Calu3 (cell line): Measurements from ENCODE around the gene KAT2B. TPM values are rescaled to one million over a fixed set of nuclear protein-coding genes. Genes with fewer than 3 reads are reported as not detected.

Experiments
- BruUV-seq: library from RNA; stranded (reverse); fragments of 400-500 nt; replicated peaks from 2 replicates; lab custom pipeline; 2021; lab: Mats Ljungman, UMichigan
- CTCF ChIA-PET: fragments of 300-600 bp; sonication (Branson Sonifier 250); formaldehyde crosslinking; loops from one replicate; lab custom pipeline; 2022; ENCODE audit warnings: antibody characterized with exemption; lab: Charles Lee
- DNase-seq: peaks from one replicate; pipeline ENCODE4 v3.0.0; 2022
- H3K27ac Mint-ChIP-seq: one replicate; pipeline ENCODE4 v1.8.0; 2022; ENCODE audit warnings: mixed read lengths; ENCODE audit not compliant: unreplicated experiment
- H3K27me3 Mint-ChIP-seq: one replicate; pipeline ENCODE4 v1.8.0; 2022; ENCODE audit warnings: mixed read lengths; ENCODE audit not compliant: unreplicated experiment
- H3K36me3 Mint-ChIP-seq: one replicate; pipeline ENCODE4 v1.8.0; 2022; ENCODE audit warnings: mild to moderate bottlenecking, moderate library complexity, mixed read lengths; ENCODE audit not compliant: insufficient read depth, unreplicated experiment
- H3K4me1 Mint-ChIP-seq: one replicate; pipeline ENCODE4 v1.8.0; 2022; ENCODE audit warnings: mild to moderate bottlenecking, low read depth, mixed read lengths; ENCODE audit not compliant: unreplicated experiment
- H3K4me3 Mint-ChIP-seq: one replicate; pipeline ENCODE4 v1.8.0; 2022; ENCODE audit warnings: mild to moderate bottlenecking, low read depth, moderate library complexity, mixed read lengths; ENCODE audit not compliant: unreplicated experiment
- H3K9me3 Mint-ChIP-seq: one replicate; pipeline ENCODE4 v1.8.0; 2022; ENCODE audit warnings: low read depth, mixed read lengths; ENCODE audit not compliant: unreplicated experiment
- CTCF ChIP-seq: fragments of 200-600 bp; IDR thresholded peaks from one replicate; pipeline ENCODE4 v1.8.0; 2022; ENCODE audit warnings: antibody characterized with exemption; ENCODE audit not compliant: unreplicated experiment
- intact Hi-C: fragments of 100-400 bp; cut with micrococcal nuclease; formaldehyde crosslinking; loops from one replicate; pipeline ENCODE4 v1.10.0; 2022; ENCODE audit not compliant: unreplicated experiment
- total RNA-seq: library from RNA; stranded (reverse); gene quantifications from 2 replicates; pipeline ENCODE4 v1.2.3, GENCODE V29; 2022

The KAT2B gene
- total RNA-seq, 1 experiment from 2014 or later: 13.8 TPM

GRCh38 chr3:20080956-20081554, 40.8 kb downstream of the KAT2B start:
- TF ChIP-seq CTCF: no peak
- no TSS peak for BruUV-seq
- no peak for DNase-seq
- no peaks in the 10 kb centered on the region for H3K27me3 Mint-ChIP-seq
- H3K9me3 Mint-ChIP-seq: no peaks in the 10 kb centered on the region
- no peaks in the 10 kb centered on the region for H3K36me3 Mint-ChIP-seq
- intact Hi-C loops: no loop called here
- no peaks in the 10 kb centered on the region for H3K4me1 Mint-ChIP-seq
- H3K27ac Mint-ChIP-seq: no peak overlapping the region
- no peak overlapping the region for H3K4me3 Mint-ChIP-seq
- CTCF ChIA-PET: no interaction called here

- H3K9me3 Mint-ChIP-seq: no peaks in the 10 kb centered on the region
- H3K27me3 Mint-ChIP-seq: no peaks in the 10 kb centered on the region
- no peak for TF ChIP-seq CTCF
- no peak for DNase-seq
- no peaks in the 10 kb centered on the region for H3K4me1 Mint-ChIP-seq
- intact Hi-C loops: no loop called here
- no peak overlapping the region for H3K27ac Mint-ChIP-seq
- BruUV-seq: no TSS peak
- H3K4me3 Mint-ChIP-seq: no peak overlapping the region
- no peaks in the 10 kb centered on the region for H3K36me3 Mint-ChIP-seq
- CTCF ChIA-PET: no interaction called here
These were observed 43.0 kb downstream of the KAT2B start for GRCh38 chr3:20083253-20083652.

- Mint-ChIP-seq H3K27me3 (no peaks in the 10 kb centered on the region), H3K27ac (no peak overlapping the region), H3K4me3 (no peak overlapping the region), H3K4me1 (no peaks in the 10 kb centered on the region), H3K9me3 (no peaks in the 10 kb centered on the region), H3K36me3 (no peaks in the 10 kb centered on the region)
- no TSS peak for BruUV-seq
- no peak for TF ChIP-seq CTCF
- intact Hi-C loops: no loop called here
- DNase-seq: no peak
- CTCF ChIA-PET: no interaction called here
These were observed 43.7 kb downstream of the KAT2B start for GRCh38 chr3:20083953-20084352.

- no peak for TF ChIP-seq CTCF
- CTCF ChIA-PET: no interaction called here
- no peak overlapping the region for H3K27ac Mint-ChIP-seq
- H3K36me3 Mint-ChIP-seq: no peaks in the 10 kb centered on the region
- no peaks in the 10 kb centered on the region for H3K27me3 Mint-ChIP-seq
- no TSS peak for BruUV-seq
- no peak overlapping the region for H3K4me3 Mint-ChIP-seq
- no peak for DNase-seq
- H3K4me1 Mint-ChIP-seq: no peaks in the 10 kb centered on the region
- H3K9me3 Mint-ChIP-seq: peaks cover 2% of the 10 kb centered on the region
- intact Hi-C loops: no loop called here
These were observed 51.2 kb downstream of the KAT2B start for GRCh38 chr3:20091331-20092047.
